WERI-Rb-1 (cell line): ENCODE data around the gene FAM181A.

ENCODE experiments used
- DNase-seq: peaks from one replicate; pipeline ENCODE4 v3.0.0-alpha.2; 2020
- H3K27ac ChIP-seq: fragments of 250-450 bp; sonication (Bioruptor Pico); 2 replicates; pipeline ENCODE4 v1.5.1; 2020; ENCODE audit warnings: mild to moderate bottlenecking, moderate library complexity
- H3K27me3 ChIP-seq: fragments of 250-450 bp; sonication (Bioruptor Pico); 2 replicates; pipeline ENCODE4 v1.5.1; 2021; ENCODE audit warnings: mild to moderate bottlenecking, low read depth, moderate library complexity; ENCODE audit not compliant: insufficient read depth, severe bottlenecking
- H3K36me3 ChIP-seq: fragments of 250-450 bp; sonication (Bioruptor Pico); 2 replicates; pipeline ENCODE4 v1.5.1; 2020; ENCODE audit warnings: mild to moderate bottlenecking, moderate library complexity
- H3K4me3 ChIP-seq: 2 replicates; pipeline ENCODE4 v1.5.1; 2011; ENCODE audit warnings: low read depth, mild to moderate bottlenecking, control low read depth, low read length
- H3K9me3 ChIP-seq: fragments of 250-450 bp; sonication (Bioruptor Pico); 2 replicates; pipeline ENCODE4 v1.5.1; 2021; ENCODE audit warnings: mild to moderate bottlenecking, moderate library complexity; ENCODE audit not compliant: severe bottlenecking
- CTCF ChIP-seq: IDR thresholded peaks from 2 replicates; pipeline ENCODE4 v1.5.1; 2011; ENCODE audit warnings: low read depth, mild to moderate bottlenecking, control low read depth, inconsistent platforms, low read length

Gene FAM181A

GRCh38 chr14:93974833-93975232 is 47.7 kb downstream of the FAM181A start:
- no peak for DNase-seq
- Histone ChIP-seq H3K9me3 (no peaks in the 10 kb centered on the region), H3K4me3 (no peak overlapping the region), H3K36me3 (no peaks in the 10 kb centered on the region), H3K27me3 (peaks cover 57% of the 10 kb centered on the region), H3K27ac (no peak overlapping the region)
- no peak for TF ChIP-seq CTCF

- H3K36me3 ChIP-seq: no peaks in the 10 kb centered on the region
- no peaks in the 10 kb centered on the region for H3K9me3 ChIP-seq
- no peak overlapping the region for H3K4me3 ChIP-seq
- peaks cover 46% of the 10 kb centered on the region for H3K27me3 ChIP-seq
- no peak overlapping the region for H3K27ac ChIP-seq
- DNase-seq: no peak
- no peak for TF ChIP-seq CTCF
Observed at GRCh38 chr14:93975791-93976476, 48.8 kb downstream of the FAM181A start.

GRCh38 chr14:93976477-93977057 is 49.4 kb downstream of the FAM181A start, which contains the start of gene ASB2:
TSS of gene ASB2 (minus strand) at chr14:93976570. CDS start at chr14:93964539, 12,031 bp downstream.
- no peak for TF ChIP-seq CTCF
- Histone ChIP-seq H3K36me3 (no peaks in the 10 kb centered on the region), H3K9me3 (no peaks in the 10 kb centered on the region), H3K27me3 (peaks cover 40% of the 10 kb centered on the region), H3K4me3 (no peak within 1 kb of the TSS), H3K27ac (no peak within 1 kb of the TSS)
- DNase-seq: no peak

- Histone ChIP-seq H3K36me3 (no peaks in the 10 kb centered on the region), H3K9me3 (no peaks in the 10 kb centered on the region), H3K27me3 (peaks cover 39% of the 10 kb centered on the region), H3K4me3 (no peak overlapping the region), H3K27ac (no peak overlapping the region)
- DNase-seq: no peak
- no peak for TF ChIP-seq CTCF
Observed at GRCh38 chr14:93977171-93977570, 50.0 kb downstream of the FAM181A start.

GRCh38 chr14:93977790-93978581 is 50.8 kb downstream of the FAM181A start:
- no peak for DNase-seq
- H3K4me3 ChIP-seq: no peak overlapping the region

More at GRCh38 chr14:93977790-93978581, 50.8 kb downstream of the FAM181A start:
- H3K9me3 ChIP-seq: no peaks in the 10 kb centered on the region
- H3K27ac ChIP-seq: no peak overlapping the region
- no peaks in the 10 kb centered on the region for H3K36me3 ChIP-seq
- H3K27me3 ChIP-seq: peaks cover 33% of the 10 kb centered on the region
- no peak for TF ChIP-seq CTCF
